Measurements from ENCODE around the gene OPTC.
"Not testable (repeated sequence)": the region's sequence is repeated elsewhere in the genome, so short reads cannot be mapped to it uniquely, and the experiment has no call there.

DNA sequence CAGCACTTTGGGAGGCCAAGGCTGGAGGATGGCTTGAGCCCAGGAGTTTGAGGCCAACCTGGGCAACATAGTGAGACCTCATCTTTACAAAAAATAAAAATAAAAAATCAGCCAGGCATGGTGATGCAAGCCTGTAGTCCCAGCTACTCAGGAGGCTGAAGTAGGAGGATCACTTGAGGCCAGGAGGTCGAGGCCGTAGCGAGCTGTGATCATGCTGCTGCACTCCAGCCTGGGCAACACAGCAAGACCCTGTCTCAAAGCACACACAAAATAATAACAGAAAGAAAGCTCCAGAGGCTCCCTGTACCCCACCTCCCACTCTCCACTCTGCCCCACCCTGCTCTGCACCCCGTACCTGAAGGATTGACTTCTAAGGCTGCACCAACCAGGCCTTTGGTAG lies 24.2 kb downstream of the OPTC start:
- TF ChIP-seq, protein P1, sequence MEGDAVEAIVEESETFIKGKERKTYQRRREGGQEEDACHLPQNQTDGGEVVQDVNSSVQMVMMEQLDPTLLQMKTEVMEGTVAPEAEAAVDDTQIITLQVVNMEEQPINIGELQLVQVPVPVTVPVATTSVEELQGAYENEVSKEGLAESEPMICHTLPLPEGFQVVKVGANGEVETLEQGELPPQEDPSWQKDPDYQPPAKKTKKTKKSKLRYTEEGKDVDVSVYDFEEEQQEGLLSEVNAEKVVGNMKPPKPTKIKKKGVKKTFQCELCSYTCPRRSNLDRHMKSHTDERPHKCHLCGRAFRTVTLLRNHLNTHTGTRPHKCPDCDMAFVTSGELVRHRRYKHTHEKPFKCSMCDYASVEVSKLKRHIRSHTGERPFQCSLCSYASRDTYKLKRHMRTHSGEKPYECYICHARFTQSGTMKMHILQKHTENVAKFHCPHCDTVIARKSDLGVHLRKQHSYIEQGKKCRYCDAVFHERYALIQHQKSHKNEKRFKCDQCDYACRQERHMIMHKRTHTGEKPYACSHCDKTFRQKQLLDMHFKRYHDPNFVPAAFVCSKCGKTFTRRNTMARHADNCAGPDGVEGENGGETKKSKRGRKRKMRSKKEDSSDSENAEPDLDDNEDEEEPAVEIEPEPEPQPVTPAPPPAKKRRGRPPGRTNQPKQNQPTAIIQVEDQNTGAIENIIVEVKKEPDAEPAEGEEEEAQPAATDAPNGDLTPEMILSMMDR (IDR thresholded peaks at IDR 0.05): not testable (repeated sequence)
- TF ChIP-seq POLR2A, POLR2AphosphoS5 (IDR thresholded peaks at IDR 0.05): not testable (repeated sequence)

Data from breast epithelium (tissue), 3 donors.